ENCODE results near the gene TARM1. TPM values are rescaled to one million over a fixed set of nuclear protein-coding genes. Genes with fewer than 3 reads are reported as not detected.

Gene TARM1
- total RNA-seq, 1 experiment from 2014 or later = not detected

- Histone ChIP-seq H3K27me3 (no peaks in the 10 kb centered on the region), H3K9me3 (no peaks in the 10 kb centered on the region), H3K4me3 (no peak overlapping the region), H3K36me3 (no peaks in the 10 kb centered on the region)
- no peak for DNase-seq
Measured at GRCh38 chr19:54021363-54021762, 59.8 kb downstream of the TARM1 start.

Other genes starting within 250 kb of the TARM1 start
- gene MYADM, start 213.5 kb downstream of the TARM1 start, total RNA-seq (2014; rRNA removed; shearing (Covaris generic); ENCODE audit: low replicate concordance) = 8.3 and 18.7 TPM in 2 replicates
- gene PRKCG, start 199.2 kb downstream of the TARM1 start, total RNA-seq (2014; rRNA removed; shearing (Covaris generic); ENCODE audit: low replicate concordance) = not detected in 2 replicates
- gene CACNG7, start 172.1 kb downstream of the TARM1 start, total RNA-seq (2014; rRNA removed; shearing (Covaris generic); ENCODE audit: low replicate concordance) = not detected in 2 replicates
- 0.05 TPM in 1 of 2 replicates, not detected in the other for gene CACNG8, start 118.4 kb downstream of the TARM1 start, total RNA-seq (2014; rRNA removed; shearing (Covaris generic); ENCODE audit: low replicate concordance)
- gene CACNG6, start 89.7 kb downstream of the TARM1 start, total RNA-seq (2014; rRNA removed; shearing (Covaris generic); ENCODE audit: low replicate concordance) = 0.43 TPM in 1 of 2 replicates, not detected in the other
- not detected in 2 replicates for gene VSTM1, start 17.5 kb downstream of the TARM1 start, total RNA-seq (2014; rRNA removed; shearing (Covaris generic); ENCODE audit: low replicate concordance)
- gene OSCAR, start 19.4 kb upstream of the TARM1 start, total RNA-seq (2014; rRNA removed; shearing (Covaris generic); ENCODE audit: low replicate concordance) = not detected in 2 replicates
- 4.8 and 23.1 TPM in 2 replicates for gene NDUFA3, start 21.5 kb upstream of the TARM1 start, total RNA-seq (2014; rRNA removed; shearing (Covaris generic); ENCODE audit: low replicate concordance)
- gene TFPT, start 34.3 kb upstream of the TARM1 start, total RNA-seq (2014; rRNA removed; shearing (Covaris generic); ENCODE audit: low replicate concordance) = 23.9 and 36.5 TPM in 2 replicates
- gene PRPF31, start 34.4 kb upstream of the TARM1 start, total RNA-seq (2014; rRNA removed; shearing (Covaris generic); ENCODE audit: low replicate concordance) = 88.3 and 112 TPM in 2 replicates
- gene CNOT3, start 56.4 kb upstream of the TARM1 start, total RNA-seq (2014; rRNA removed; shearing (Covaris generic); ENCODE audit: low replicate concordance) = 9.0 and 38.0 TPM in 2 replicates
- 11.1 and 18.2 TPM in 2 replicates for gene LENG1, start 78.4 kb upstream of the TARM1 start, total RNA-seq (2014; rRNA removed; shearing (Covaris generic); ENCODE audit: low replicate concordance)
- gene TMC4, start 91.8 kb upstream of the TARM1 start, total RNA-seq (2014; rRNA removed; shearing (Covaris generic); ENCODE audit: low replicate concordance) = not detected in 2 replicates
- gene MBOAT7, start 108.2 kb upstream of the TARM1 start, total RNA-seq (2014; rRNA removed; shearing (Covaris generic); ENCODE audit: low replicate concordance) = 15.7 and 43.2 TPM in 2 replicates
- 68.7 and 103 TPM in 2 replicates for gene TSEN34, start 109.9 kb upstream of the TARM1 start, total RNA-seq (2014; rRNA removed; shearing (Covaris generic); ENCODE audit: low replicate concordance)
- gene RPS9, start 119.5 kb upstream of the TARM1 start, total RNA-seq (2014; rRNA removed; shearing (Covaris generic); ENCODE audit: low replicate concordance) = 3,013 and 3,637 TPM in 2 replicates
- gene LILRB3, start 141.6 kb upstream of the TARM1 start, total RNA-seq (2014; rRNA removed; shearing (Covaris generic); ENCODE audit: low replicate concordance) = not detected in 2 replicates
- not detected in 2 replicates for gene LILRA6, start 161.4 kb upstream of the TARM1 start, total RNA-seq (2014; rRNA removed; shearing (Covaris generic); ENCODE audit: low replicate concordance)
- gene LILRB5, start 175.9 kb upstream of the TARM1 start, total RNA-seq (2014; rRNA removed; shearing (Covaris generic); ENCODE audit: low replicate concordance) = not detected in 2 replicates
- not detected in 2 replicates for gene LILRB2, start 199.7 kb upstream of the TARM1 start, total RNA-seq (2014; rRNA removed; shearing (Covaris generic); ENCODE audit: low replicate concordance)
- not detected in 2 replicates for gene LILRA5, start 231.8 kb upstream of the TARM1 start, total RNA-seq (2014; rRNA removed; shearing (Covaris generic); ENCODE audit: low replicate concordance)

Data from MG63 (cell line).